Glutamatergic neuron (in vitro differentiated cells): ENCODE data around the gene GALNT17. TPM values are rescaled to one million over a fixed set of nuclear protein-coding genes. Genes with fewer than 3 reads are reported as not detected.

Experiments used
- DNase-seq: peaks from one replicate; pipeline ENCODE4 v3.0.0; 2022
- H3K27ac Mint-ChIP-seq: one replicate; pipeline ENCODE4 v1.8.0; 2020; ENCODE audit warnings: mild to moderate bottlenecking, mixed read lengths, inconsistent platforms; ENCODE audit not compliant: unreplicated experiment
- H3K27me3 Mint-ChIP-seq: one replicate; pipeline ENCODE4 v1.8.0; 2020; ENCODE audit warnings: mild to moderate bottlenecking, moderate library complexity, mixed read lengths, inconsistent platforms; ENCODE audit not compliant: unreplicated experiment
- H3K36me3 Mint-ChIP-seq: one replicate; pipeline ENCODE4 v1.8.0; 2020; ENCODE audit warnings: mild to moderate bottlenecking, mixed read lengths, inconsistent platforms; ENCODE audit not compliant: unreplicated experiment
- H3K4me1 Mint-ChIP-seq: one replicate; pipeline ENCODE4 v1.8.0; 2020; ENCODE audit warnings: mild to moderate bottlenecking, low read depth, mixed read lengths, inconsistent platforms; ENCODE audit not compliant: unreplicated experiment
- H3K4me3 Mint-ChIP-seq: one replicate; pipeline ENCODE4 v1.8.0; 2020; ENCODE audit warnings: mild to moderate bottlenecking, mixed read lengths, inconsistent platforms; ENCODE audit not compliant: unreplicated experiment
- H3K9me3 Mint-ChIP-seq: one replicate; pipeline ENCODE4 v1.8.0; 2020; ENCODE audit warnings: mild to moderate bottlenecking, moderate library complexity, mixed read lengths, inconsistent platforms; ENCODE audit not compliant: unreplicated experiment
- total RNA-seq: library from RNA; stranded (reverse); fragmentation: NEBNext Ultra II Directional; extraction: Animal tissue kit (Norgen Biotek cat#: 25700); gene quantifications from one replicate; pipeline ENCODE4 v1.2.1, GENCODE V29; 2021; ENCODE audit not compliant: unreplicated experiment
- TF ChIP-seq, protein P1 (sequence below): fragments of 200-600 bp; sonication (generic); IDR thresholded peaks from one replicate; pipeline ENCODE4 v1.5.0; 2021; ENCODE audit not compliant: partially characterized antibody, unreplicated experiment

The GALNT17 gene
- total RNA-seq, 1 donor from 2014 or later: 42.0 TPM

GRCh38 chr7:71237945-71238344 lies 106.0 kb downstream of the GALNT17 start:
- no peak overlapping the region for H3K4me3 Mint-ChIP-seq
- H3K36me3 Mint-ChIP-seq: no peaks in the 10 kb centered on the region
- TF ChIP-seq, protein P1, sequence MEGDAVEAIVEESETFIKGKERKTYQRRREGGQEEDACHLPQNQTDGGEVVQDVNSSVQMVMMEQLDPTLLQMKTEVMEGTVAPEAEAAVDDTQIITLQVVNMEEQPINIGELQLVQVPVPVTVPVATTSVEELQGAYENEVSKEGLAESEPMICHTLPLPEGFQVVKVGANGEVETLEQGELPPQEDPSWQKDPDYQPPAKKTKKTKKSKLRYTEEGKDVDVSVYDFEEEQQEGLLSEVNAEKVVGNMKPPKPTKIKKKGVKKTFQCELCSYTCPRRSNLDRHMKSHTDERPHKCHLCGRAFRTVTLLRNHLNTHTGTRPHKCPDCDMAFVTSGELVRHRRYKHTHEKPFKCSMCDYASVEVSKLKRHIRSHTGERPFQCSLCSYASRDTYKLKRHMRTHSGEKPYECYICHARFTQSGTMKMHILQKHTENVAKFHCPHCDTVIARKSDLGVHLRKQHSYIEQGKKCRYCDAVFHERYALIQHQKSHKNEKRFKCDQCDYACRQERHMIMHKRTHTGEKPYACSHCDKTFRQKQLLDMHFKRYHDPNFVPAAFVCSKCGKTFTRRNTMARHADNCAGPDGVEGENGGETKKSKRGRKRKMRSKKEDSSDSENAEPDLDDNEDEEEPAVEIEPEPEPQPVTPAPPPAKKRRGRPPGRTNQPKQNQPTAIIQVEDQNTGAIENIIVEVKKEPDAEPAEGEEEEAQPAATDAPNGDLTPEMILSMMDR: no peak
- DNase-seq: no peak
- H3K9me3 Mint-ChIP-seq: peaks cover 2% of the 10 kb centered on the region
- H3K27me3 Mint-ChIP-seq: peaks cover 5% of the 10 kb centered on the region
- H3K27ac Mint-ChIP-seq: no peak overlapping the region
- H3K4me1 Mint-ChIP-seq: peaks cover 18% of the 10 kb centered on the region

GRCh38 chr7:71238581-71239295 lies 106.8 kb downstream of the GALNT17 start:
- H3K27ac Mint-ChIP-seq: no peak overlapping the region
- H3K27me3 Mint-ChIP-seq: peaks cover 2% of the 10 kb centered on the region
- H3K4me1 Mint-ChIP-seq: peaks cover 18% of the 10 kb centered on the region
- H3K9me3 Mint-ChIP-seq: peaks cover 2% of the 10 kb centered on the region
- TF ChIP-seq, protein P1: no peak
- H3K36me3 Mint-ChIP-seq: no peaks in the 10 kb centered on the region
- no peak overlapping the region for H3K4me3 Mint-ChIP-seq
- DNase-seq: no peak

GRCh38 chr7:71239586-71240268 lies 107.8 kb downstream of the GALNT17 start:
- H3K27me3 Mint-ChIP-seq: peaks cover 2% of the 10 kb centered on the region
- TF ChIP-seq, protein P1: no peak

DNA sequence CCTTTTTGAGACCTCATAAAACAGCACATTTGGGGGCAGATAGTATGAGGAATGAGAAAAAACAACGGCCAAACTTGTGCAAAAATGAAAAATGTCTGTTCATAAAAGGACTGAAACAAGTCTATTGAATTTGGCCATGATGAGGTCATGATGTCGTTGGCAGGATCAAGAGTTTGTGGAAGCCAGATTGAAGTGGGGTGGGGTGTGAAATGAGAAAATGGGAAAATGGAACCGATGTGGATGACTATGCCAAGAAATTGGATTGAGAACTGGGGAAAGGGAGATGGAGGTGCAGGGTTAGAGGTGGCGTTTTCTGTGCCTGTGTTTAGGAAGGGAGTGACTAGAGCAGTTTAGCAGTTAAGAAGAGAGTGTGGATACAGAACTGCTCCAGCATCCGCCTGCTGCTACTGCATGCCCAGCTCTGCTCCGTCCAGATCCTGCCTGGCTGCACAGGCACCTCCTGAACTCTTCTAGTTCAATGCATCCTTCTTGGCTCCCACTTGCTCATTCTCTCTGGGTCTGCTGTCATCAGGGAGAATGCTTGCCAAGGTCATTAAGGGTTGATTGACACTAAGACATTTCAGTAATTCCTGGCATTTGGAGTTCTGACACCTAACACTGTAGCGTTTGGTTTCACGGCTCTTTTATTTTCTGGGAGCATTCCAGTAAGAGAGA lies 111.9 kb downstream of the GALNT17 start:
- Mint-ChIP-seq H3K4me1 (peaks cover 6% of the 10 kb centered on the region), H3K9me3 (peaks cover 3% of the 10 kb centered on the region), H3K27me3 (peaks cover 2% of the 10 kb centered on the region), H3K27ac (no peak overlapping the region), H3K36me3 (peaks cover 7% of the 10 kb centered on the region), H3K4me3 (no peak overlapping the region)
- TF ChIP-seq, protein P1: no peak
- DNase-seq: no peak

More at GRCh38 chr7:71239586-71240268, 107.8 kb downstream of the GALNT17 start:
- no peak overlapping the region for H3K27ac Mint-ChIP-seq
- H3K9me3 Mint-ChIP-seq: peaks cover 2% of the 10 kb centered on the region
- H3K36me3 Mint-ChIP-seq: no peaks in the 10 kb centered on the region
- H3K4me3 Mint-ChIP-seq: no peak overlapping the region
- peaks cover 18% of the 10 kb centered on the region for H3K4me1 Mint-ChIP-seq
- DNase-seq: no peak
